ENCODE results near the gene EMX2. TPM values are rescaled to one million over a fixed set of nuclear protein-coding genes. Genes with fewer than 3 reads are reported as not detected.

EMX2 gene
- total and polyA plus RNA-seq, 8 donors: 0.17 to 1.4 (median 0.33) TPM; not detected in 2

DNA sequence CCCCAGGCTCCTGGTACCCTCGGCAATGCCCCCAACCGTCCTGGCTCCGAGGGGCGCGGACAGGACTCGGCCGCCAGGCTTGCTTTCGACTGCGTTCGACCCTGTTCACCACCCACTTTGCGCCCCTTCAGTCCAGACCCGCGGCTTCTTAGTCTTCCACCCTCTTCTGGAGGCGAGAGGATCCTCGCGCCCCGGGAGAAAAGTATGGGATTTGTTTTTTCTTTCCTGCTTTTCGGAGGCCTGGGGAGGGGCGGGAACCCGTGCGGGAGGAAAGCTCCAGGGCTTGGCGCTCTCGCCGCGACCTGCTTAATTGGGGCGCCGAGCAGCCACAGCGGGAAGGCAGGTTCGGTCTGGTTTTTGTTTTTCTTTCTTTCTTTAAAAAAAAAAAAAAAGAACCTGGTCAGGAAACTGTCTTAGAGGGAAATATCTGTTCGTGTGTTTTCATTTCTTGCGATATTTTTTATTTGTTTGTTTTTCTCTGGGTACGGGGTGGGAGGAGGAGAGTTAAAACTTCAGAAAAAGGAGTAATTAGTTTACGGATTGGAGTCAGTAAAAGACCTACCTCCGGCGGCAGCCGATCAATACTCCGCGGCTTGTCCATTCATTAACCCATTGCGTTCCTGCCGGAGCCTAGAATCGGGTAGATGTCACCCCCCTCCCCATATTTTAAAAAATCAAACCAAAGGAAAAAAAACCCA is 1.6 kb downstream of the EMX2 start:
- Histone ChIP-seq H3K27ac (no peak overlapping the region), H3K36me3 (no peaks in the 10 kb centered on the region), H3K27me3 (peaks cover 100% of the 10 kb centered on the region in 2 donors), H3K4me1 (peaks cover 17 to 42% of the 10 kb centered on the region in 2 donors), H3K4me3 (no peak overlapping the region), H3K9me3 (no peaks in the 10 kb centered on the region)
- no peak for DNase-seq
- intact Hi-C loops (cut with DNase I): no loop called here
- no peak for ATAC-seq
- TF ChIP-seq, protein P1, sequence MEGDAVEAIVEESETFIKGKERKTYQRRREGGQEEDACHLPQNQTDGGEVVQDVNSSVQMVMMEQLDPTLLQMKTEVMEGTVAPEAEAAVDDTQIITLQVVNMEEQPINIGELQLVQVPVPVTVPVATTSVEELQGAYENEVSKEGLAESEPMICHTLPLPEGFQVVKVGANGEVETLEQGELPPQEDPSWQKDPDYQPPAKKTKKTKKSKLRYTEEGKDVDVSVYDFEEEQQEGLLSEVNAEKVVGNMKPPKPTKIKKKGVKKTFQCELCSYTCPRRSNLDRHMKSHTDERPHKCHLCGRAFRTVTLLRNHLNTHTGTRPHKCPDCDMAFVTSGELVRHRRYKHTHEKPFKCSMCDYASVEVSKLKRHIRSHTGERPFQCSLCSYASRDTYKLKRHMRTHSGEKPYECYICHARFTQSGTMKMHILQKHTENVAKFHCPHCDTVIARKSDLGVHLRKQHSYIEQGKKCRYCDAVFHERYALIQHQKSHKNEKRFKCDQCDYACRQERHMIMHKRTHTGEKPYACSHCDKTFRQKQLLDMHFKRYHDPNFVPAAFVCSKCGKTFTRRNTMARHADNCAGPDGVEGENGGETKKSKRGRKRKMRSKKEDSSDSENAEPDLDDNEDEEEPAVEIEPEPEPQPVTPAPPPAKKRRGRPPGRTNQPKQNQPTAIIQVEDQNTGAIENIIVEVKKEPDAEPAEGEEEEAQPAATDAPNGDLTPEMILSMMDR (IDR thresholded peaks at IDR 0.05): no peak

DNA sequence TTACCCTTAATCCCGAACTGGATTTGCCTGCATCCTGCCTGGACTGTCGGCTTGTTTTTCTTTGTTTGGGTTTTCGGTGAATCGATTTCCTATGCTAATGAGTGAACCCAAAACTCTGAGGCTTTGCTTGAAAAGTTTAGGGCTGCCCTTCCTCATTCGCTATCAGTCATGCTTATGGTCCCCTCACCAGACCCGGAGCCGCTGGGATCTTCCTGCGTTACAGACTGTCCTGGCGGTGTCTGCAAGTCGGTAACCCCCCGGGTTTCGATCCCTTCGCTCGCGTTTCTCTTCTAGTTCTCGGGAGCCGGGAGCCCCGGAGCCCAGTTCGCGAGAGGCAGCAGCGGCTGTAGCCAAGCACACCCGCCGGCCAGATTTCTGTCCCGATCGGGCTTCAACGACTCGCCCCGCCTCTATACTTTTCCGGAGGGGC is 2.2 kb downstream of the EMX2 start:
- intact Hi-C loops (cut with DNase I): no loop called here
- no peaks in the 10 kb centered on the region for H3K9me3 ChIP-seq
- TF ChIP-seq, protein P1 (IDR thresholded peaks at IDR 0.05): no peak
- ATAC-seq (no peak), DNase-seq (no peak)
- H3K4me3 ChIP-seq: no peak overlapping the region
- no peak overlapping the region for H3K27ac ChIP-seq
- H3K4me1 ChIP-seq: peaks cover 17 to 42% of the 10 kb centered on the region in 2 donors
- peaks cover 100% of the 10 kb centered on the region in 2 donors for H3K27me3 ChIP-seq
- H3K36me3 ChIP-seq: no peaks in the 10 kb centered on the region

DNA sequence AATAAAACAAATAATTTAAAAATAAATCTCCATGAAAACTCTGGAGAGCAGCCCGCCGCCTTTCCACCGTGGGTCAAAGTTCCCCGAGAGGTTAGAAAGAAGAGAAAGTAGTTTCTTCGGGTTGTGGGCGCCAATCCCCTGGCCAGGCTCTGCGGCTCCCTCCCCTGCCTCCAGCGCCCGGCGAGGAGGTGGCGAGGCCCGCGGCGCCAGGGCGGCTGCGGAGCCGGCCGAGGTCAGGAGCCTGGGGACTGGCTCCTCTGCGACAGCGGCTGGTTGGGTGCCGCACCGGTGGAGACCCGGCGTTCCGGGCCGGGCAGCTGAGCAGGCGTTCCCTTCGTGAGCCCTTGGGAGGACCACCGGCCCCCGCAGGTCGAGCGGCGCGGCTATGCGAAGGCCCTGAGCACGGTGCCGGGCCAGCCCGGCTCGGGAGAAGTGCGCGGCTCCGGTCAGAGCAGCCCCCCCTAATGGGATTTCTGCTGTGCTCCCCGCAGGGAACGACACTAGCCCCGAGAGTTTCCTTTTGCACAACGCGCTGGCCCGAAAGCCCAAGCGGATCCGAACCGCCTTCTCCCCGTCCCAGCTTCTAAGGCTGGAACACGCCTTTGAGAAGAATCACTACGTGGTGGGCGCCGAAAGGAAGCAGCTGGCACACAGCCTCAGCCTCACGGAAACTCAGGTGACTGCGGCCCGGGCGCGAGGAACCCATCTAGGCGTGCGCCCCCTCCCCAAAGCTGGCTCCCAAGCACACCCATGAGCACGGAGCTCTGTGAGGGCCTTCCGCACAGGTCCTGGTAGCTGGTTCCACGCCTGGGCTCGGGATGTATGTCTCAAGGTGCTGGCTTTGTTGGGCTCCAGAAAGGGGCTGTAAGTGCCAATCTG is 2.8 kb downstream of the EMX2 start:
- H3K4me3 ChIP-seq: no peak overlapping the region
- DNase-seq: no peak
- peaks cover 100% of the 10 kb centered on the region in 2 donors for H3K27me3 ChIP-seq
- peaks cover 17 to 42% of the 10 kb centered on the region in 2 donors for H3K4me1 ChIP-seq
- TF ChIP-seq, protein P1 (IDR thresholded peaks at IDR 0.05): no peak
- no peak overlapping the region for H3K27ac ChIP-seq
- ATAC-seq: no peak
- no peaks in the 10 kb centered on the region for H3K9me3 ChIP-seq
- intact Hi-C loops (cut with DNase I): no loop called here
- H3K36me3 ChIP-seq: no peaks in the 10 kb centered on the region

DNA sequence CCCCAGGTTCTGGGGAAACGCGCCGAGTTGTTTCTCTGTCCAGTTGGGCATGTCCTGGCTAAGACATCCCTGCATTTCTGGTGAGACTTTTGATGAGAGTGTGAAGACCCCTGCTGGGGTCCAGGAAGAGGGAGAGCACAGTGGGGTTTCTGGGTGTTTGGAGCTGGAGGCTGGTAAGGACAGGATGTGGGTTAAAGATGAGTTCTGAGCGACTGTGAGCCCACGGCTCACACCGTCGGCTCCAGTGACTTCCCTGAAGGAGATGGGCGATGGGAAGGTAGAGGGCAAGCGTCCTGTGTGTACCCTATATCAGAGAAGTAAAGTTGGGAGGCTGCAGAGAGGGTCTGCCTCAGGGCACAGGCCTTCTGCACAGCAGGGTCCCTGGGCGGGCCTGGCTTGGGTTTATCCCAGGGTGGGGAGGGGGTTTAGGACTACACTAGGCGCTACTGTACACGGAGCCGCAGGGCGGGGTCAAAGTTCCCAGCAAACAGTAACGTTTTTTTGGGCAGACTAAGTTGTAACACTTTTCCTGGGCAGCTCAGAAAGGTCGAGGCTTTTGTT is 3.6 kb downstream of the EMX2 start:
- TF ChIP-seq, protein P1 (IDR thresholded peaks at IDR 0.05): no peak

DNA sequence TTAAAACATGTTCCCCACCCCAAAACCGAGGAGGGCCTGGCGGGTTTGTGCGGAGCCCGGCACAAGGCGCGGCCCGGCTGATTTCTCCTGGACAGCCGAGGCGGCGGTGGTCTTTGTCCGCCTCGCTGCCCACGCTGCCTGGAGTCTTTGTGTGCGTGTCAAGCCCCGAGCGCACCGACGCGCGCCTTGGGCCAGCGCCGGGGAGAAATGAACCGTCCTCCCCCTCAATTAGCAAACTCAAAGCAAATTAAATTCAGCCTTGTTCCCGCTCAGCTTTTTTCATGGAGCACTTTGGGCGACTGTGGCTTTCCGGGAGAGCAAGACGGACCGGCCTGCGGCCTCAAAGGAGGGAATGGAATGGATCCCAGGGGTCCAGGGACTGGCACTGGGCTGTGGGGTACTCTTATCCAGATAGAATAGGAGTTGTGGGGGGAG is 4.1 kb downstream of the EMX2 start:
- H3K9me3 ChIP-seq: no peaks in the 10 kb centered on the region
- intact Hi-C loops (cut with DNase I): no loop called here
- no peaks in the 10 kb centered on the region for H3K36me3 ChIP-seq
- no peak overlapping the region for H3K27ac ChIP-seq
- TF ChIP-seq, protein P1 (IDR thresholded peaks at IDR 0.05): no peak
- peaks cover 17 to 38% of the 10 kb centered on the region in 2 donors for H3K4me1 ChIP-seq
- H3K4me3 ChIP-seq: no peak overlapping the region
- DNase-seq (no peak), ATAC-seq (no peak)
- H3K27me3 ChIP-seq: peaks cover 100% of the 10 kb centered on the region in 2 donors

More for the DNA sequence above, 3.6 kb downstream of the EMX2 start:
- intact Hi-C loops (cut with DNase I): no loop called here
- ATAC-seq: no peak
- H3K27me3 ChIP-seq: peaks cover 100% of the 10 kb centered on the region in 2 donors
- no peak overlapping the region for H3K4me3 ChIP-seq
- H3K9me3 ChIP-seq: no peaks in the 10 kb centered on the region
- peaks cover 17 to 42% of the 10 kb centered on the region in 2 donors for H3K4me1 ChIP-seq
- no peak for DNase-seq
- H3K27ac ChIP-seq: no peak overlapping the region
- H3K36me3 ChIP-seq: no peaks in the 10 kb centered on the region
